Nephron (organoid): Measurements from ENCODE around the gene TAF4.

Experiments
- H3K27ac Mint-ChIP-seq, 3 experiments: 2 replicates each; pipeline ENCODE4 v1.8.0; 2020; ENCODE audit warnings: mixed read lengths in 3 of 3, mild to moderate bottlenecking in 2 of 3, moderate library complexity in 1 of 3
- H3K27me3 Mint-ChIP-seq: 2 replicates; pipeline ENCODE4 v1.8.0; 2021; ENCODE audit warnings: low read depth, mild to moderate bottlenecking, moderate library complexity, mixed read lengths
- H3K36me3 Mint-ChIP-seq: 2 replicates; pipeline ENCODE4 v1.8.0; 2020; ENCODE audit warnings: low read depth, mixed read lengths
- H3K4me1 Mint-ChIP-seq: 2 replicates; pipeline ENCODE4 v1.8.0; 2020; ENCODE audit warnings: mixed read lengths
- H3K4me3 Mint-ChIP-seq, 3 experiments: 2 replicates each; pipeline ENCODE4 v1.8.0; 2020; ENCODE audit warnings: mild to moderate bottlenecking in 3 of 3, mixed read lengths in 3 of 3, moderate library complexity in 2 of 3
- H3K9me3 Mint-ChIP-seq: 2 replicates; pipeline ENCODE4 v1.8.0; 2020; ENCODE audit warnings: mixed read lengths
- TF ChIP-seq, protein P1 (sequence below), 3 experiments: fragments of 200-600 bp; sonication (generic); IDR thresholded peaks; one replicate each; pipeline ENCODE4 v1.5.0; 2021; ENCODE audit warnings: antibody characterized with exemption in 3 of 3; ENCODE audit not compliant: unreplicated experiment in 3 of 3

The TAF4 gene

GRCh38 chr20:62007127-62007647, 58.5 kb downstream of the TAF4 start:
- no peaks in the 10 kb centered on the region for H3K27me3 Mint-ChIP-seq
- H3K4me1 Mint-ChIP-seq = no peaks in the 10 kb centered on the region
- H3K4me3 Mint-ChIP-seq = no peak overlapping the region
- TF ChIP-seq, protein P1, sequence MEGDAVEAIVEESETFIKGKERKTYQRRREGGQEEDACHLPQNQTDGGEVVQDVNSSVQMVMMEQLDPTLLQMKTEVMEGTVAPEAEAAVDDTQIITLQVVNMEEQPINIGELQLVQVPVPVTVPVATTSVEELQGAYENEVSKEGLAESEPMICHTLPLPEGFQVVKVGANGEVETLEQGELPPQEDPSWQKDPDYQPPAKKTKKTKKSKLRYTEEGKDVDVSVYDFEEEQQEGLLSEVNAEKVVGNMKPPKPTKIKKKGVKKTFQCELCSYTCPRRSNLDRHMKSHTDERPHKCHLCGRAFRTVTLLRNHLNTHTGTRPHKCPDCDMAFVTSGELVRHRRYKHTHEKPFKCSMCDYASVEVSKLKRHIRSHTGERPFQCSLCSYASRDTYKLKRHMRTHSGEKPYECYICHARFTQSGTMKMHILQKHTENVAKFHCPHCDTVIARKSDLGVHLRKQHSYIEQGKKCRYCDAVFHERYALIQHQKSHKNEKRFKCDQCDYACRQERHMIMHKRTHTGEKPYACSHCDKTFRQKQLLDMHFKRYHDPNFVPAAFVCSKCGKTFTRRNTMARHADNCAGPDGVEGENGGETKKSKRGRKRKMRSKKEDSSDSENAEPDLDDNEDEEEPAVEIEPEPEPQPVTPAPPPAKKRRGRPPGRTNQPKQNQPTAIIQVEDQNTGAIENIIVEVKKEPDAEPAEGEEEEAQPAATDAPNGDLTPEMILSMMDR (IDR thresholded peaks at IDR 0.05; ENCODE audit: unreplicated experiment in 3 of 3) = no peak
- no peak overlapping the region for H3K27ac Mint-ChIP-seq
- peaks cover 38% of the 10 kb centered on the region for H3K36me3 Mint-ChIP-seq
- no peaks in the 10 kb centered on the region for H3K9me3 Mint-ChIP-seq

GRCh38 chr20:62006482-62006881, 59.2 kb downstream of the TAF4 start:
- no peaks in the 10 kb centered on the region for H3K4me1 Mint-ChIP-seq
- no peak overlapping the region for H3K27ac Mint-ChIP-seq
- TF ChIP-seq, protein P1 (IDR thresholded peaks at IDR 0.05; ENCODE audit: unreplicated experiment in 3 of 3) = no peak
- H3K9me3 Mint-ChIP-seq = no peaks in the 10 kb centered on the region
- H3K36me3 Mint-ChIP-seq = peaks cover 45% of the 10 kb centered on the region
- H3K27me3 Mint-ChIP-seq = no peaks in the 10 kb centered on the region
- no peak overlapping the region for H3K4me3 Mint-ChIP-seq

GRCh38 chr20:62004614-62005013, 61.1 kb downstream of the TAF4 start:
- H3K4me3 Mint-ChIP-seq = no peak overlapping the region
- peaks cover 64% of the 10 kb centered on the region for H3K36me3 Mint-ChIP-seq
- H3K27ac Mint-ChIP-seq = no peak overlapping the region
- TF ChIP-seq, protein P1 (IDR thresholded peaks at IDR 0.05; ENCODE audit: unreplicated experiment in 3 of 3) = no peak
- no peaks in the 10 kb centered on the region for H3K27me3 Mint-ChIP-seq
- no peaks in the 10 kb centered on the region for H3K9me3 Mint-ChIP-seq
- H3K4me1 Mint-ChIP-seq = no peaks in the 10 kb centered on the region

- Mint-ChIP-seq H3K36me3 (peaks cover 67% of the 10 kb centered on the region), H3K9me3 (no peaks in the 10 kb centered on the region), H3K27me3 (no peaks in the 10 kb centered on the region), H3K4me1 (no peaks in the 10 kb centered on the region), H3K4me3 (no peak overlapping the region), H3K27ac (no peak overlapping the region)
- TF ChIP-seq, protein P1 (IDR thresholded peaks at IDR 0.05; ENCODE audit: unreplicated experiment in 3 of 3) = no peak
Measured at GRCh38 chr20:62003567-62004405, 61.9 kb downstream of the TAF4 start.

DNA sequence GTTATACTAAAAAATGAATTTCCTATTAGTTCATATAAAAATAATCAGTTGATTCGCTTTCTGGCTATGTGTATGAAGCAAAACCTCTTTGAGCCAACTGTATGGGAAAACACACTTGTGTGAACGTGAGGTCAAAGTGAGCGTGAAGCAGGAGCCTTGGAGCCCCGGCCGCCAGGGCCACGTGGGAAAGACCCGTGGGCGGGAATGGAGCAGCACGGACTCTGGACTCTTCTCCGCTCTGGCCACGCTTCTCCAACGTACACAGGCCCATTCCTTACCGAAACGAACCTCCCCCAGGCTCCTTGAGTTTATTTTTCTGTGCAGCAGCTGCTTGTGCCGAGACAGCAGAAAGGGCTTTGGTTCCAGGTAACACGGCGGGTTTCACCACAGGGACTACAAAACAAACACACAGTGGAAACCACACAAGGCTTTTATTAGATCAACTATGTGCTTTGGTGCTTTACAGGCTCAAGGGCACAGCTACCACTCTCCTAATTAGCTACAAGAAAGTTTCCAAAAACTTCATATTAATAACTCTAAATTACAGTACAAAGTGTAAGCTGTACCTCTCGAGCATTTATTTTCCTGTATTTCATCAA, 62.7 kb downstream of the TAF4 start:
- peak overlapping the region in 1 of 3 experiments; percentile 87 for H3K27ac Mint-ChIP-seq
- no peaks in the 10 kb centered on the region for H3K9me3 Mint-ChIP-seq
- H3K36me3 Mint-ChIP-seq = peaks cover 71% of the 10 kb centered on the region
- H3K27me3 Mint-ChIP-seq = no peaks in the 10 kb centered on the region
- H3K4me1 Mint-ChIP-seq = no peaks in the 10 kb centered on the region
- TF ChIP-seq, protein P1 (IDR thresholded peaks at IDR 0.05; ENCODE audit: unreplicated experiment in 3 of 3) = no peak
- H3K4me3 Mint-ChIP-seq = no peak overlapping the region
